HepG2 (cell line): ENCODE data around the gene EFNA2. TPM values are rescaled to one million over a fixed set of nuclear protein-coding genes. Genes with fewer than 3 reads are reported as not detected.
A peak's percentile ranks its signal among the peaks of the same experiment; 100 is the strongest.

Source experiments
- ADNP ChIP-seq: sonication (generic); formaldehyde crosslinking; IDR thresholded peaks from 2 replicates; pipeline ENCODE4 v1.4.0; 2020; ENCODE audit warnings: missing genetic modification reagents
- CCDC6 ChIP-seq: sonication (generic); formaldehyde crosslinking; IDR thresholded peaks from 2 replicates; pipeline ENCODE4 v1.8.1; 2022; ENCODE audit warnings: mild to moderate bottlenecking, missing genetic modification reagents, moderate library complexity
- HES4 ChIP-seq: sonication (generic); formaldehyde crosslinking; IDR thresholded peaks from 2 replicates; pipeline ENCODE4 v1.9.0; 2021; ENCODE audit warnings: mild to moderate bottlenecking, missing genetic modification reagents, borderline replicate concordance
- KLF11 ChIP-seq: IDR thresholded peaks from 2 replicates; pipeline ENCODE4 v1.6.1; 2016; ENCODE audit warnings: missing compliant biosample characterization
- MEF2D ChIP-seq: sonication (generic); formaldehyde crosslinking; IDR thresholded peaks from 2 replicates; pipeline ENCODE4 v1.5.1; 2020; ENCODE audit warnings: mild to moderate bottlenecking, missing genetic modification reagents
- MLLT10 ChIP-seq: sonication (generic); formaldehyde crosslinking; IDR thresholded peaks from 2 replicates; pipeline ENCODE4 v1.4.0; 2020; ENCODE audit warnings: missing genetic modification reagents
- NFATC3 ChIP-seq: sonication (generic); formaldehyde crosslinking; IDR thresholded peaks from 2 replicates; pipeline ENCODE4 v1.5.1; 2020; ENCODE audit warnings: mild to moderate bottlenecking, missing genetic modification reagents
- PCBP1 ChIP-seq: fragments of 200-400 bp; formaldehyde crosslinking; IDR thresholded peaks from 2 replicates; pipeline ENCODE4 v1.6.1; 2017; ENCODE audit warnings: mild to moderate bottlenecking, low read depth, low read length, borderline replicate concordance
- POLR2AphosphoS2 ChIP-seq: IDR thresholded peaks from 2 replicates; pipeline ENCODE4 v1.6.1; 2011; ENCODE audit warnings: low read depth, low read length, improper control_type of control experiment
- PRPF4 ChIP-seq: fragments of 200-400 bp; formaldehyde crosslinking; IDR thresholded peaks from 2 replicates; pipeline ENCODE4 v1.6.1; 2016; ENCODE audit warnings: low read length, low read depth; ENCODE audit not compliant: poor library complexity, severe bottlenecking
- SETDB1 ChIP-seq: sonication (generic); formaldehyde crosslinking; IDR thresholded peaks from 2 replicates; pipeline ENCODE4 v1.5.1; 2020; ENCODE audit warnings: missing genetic modification reagents, mild to moderate bottlenecking, borderline replicate concordance
- SMAD1 ChIP-seq: sonication (generic); formaldehyde crosslinking; IDR thresholded peaks from 2 replicates; pipeline ENCODE4 v1.4.0; 2020; ENCODE audit warnings: missing genetic modification reagents, low read depth, mild to moderate bottlenecking, borderline replicate concordance
- SP2 ChIP-seq: sonication (generic); formaldehyde crosslinking; IDR thresholded peaks from 2 replicates; pipeline ENCODE4 v1.5.1; 2020; ENCODE audit warnings: mild to moderate bottlenecking, missing genetic modification reagents
- SUZ12 ChIP-seq: fragments of 150-350 bp; IDR thresholded peaks from 2 replicates; pipeline ENCODE4 v1.6.1; 2014; ENCODE audit warnings: low read depth, low read length
- YEATS4 ChIP-seq: sonication (generic); formaldehyde crosslinking; IDR thresholded peaks from 2 replicates; pipeline ENCODE4 v1.4.0; 2020; ENCODE audit warnings: missing genetic modification reagents, borderline replicate concordance
- ZNF547 ChIP-seq: sonication (generic); formaldehyde crosslinking; IDR thresholded peaks from 2 replicates; pipeline ENCODE4 v1.5.1; 2020; ENCODE audit warnings: mild to moderate bottlenecking, missing genetic modification reagents
- ZNF629 ChIP-seq: sonication (generic); formaldehyde crosslinking; conservative IDR thresholded peaks from 2 replicates; pipeline ENCODE4 v1.5.0; 2020; ENCODE audit warnings: missing genetic modification reagents
- ZNF841 ChIP-seq: sonication (generic); formaldehyde crosslinking; IDR thresholded peaks from 2 replicates; pipeline ENCODE4 v1.8.1; 2023; ENCODE audit warnings: missing genetic modification reagents, borderline replicate concordance
- polyA plus RNA-seq, 8 experiments: library from polyadenylated mRNA; depleted of rRNA in 3 of 8; stranded (reverse) in 7 of 8; unstranded in 1 of 8; fragments of >200 nt; fragmentation: Illumina TruSeq in 4 of 8; extraction: Trizol in 4 of 8; gene quantifications; 2 replicates each; pipeline versions ENCODE4 v1.2.1 to v1.2.3, GENCODE V29; 2011 to 2016; ENCODE audit warnings: low read depth in 4 of 8, missing spikeins in 1 of 8, mixed read lengths in 1 of 8; ENCODE audit not compliant: insufficient read depth in 1 of 8
- total RNA-seq, 5 experiments: library from RNA; depleted of rRNA; stranded (reverse); fragments of >200 nt; fragmentation: Illumina TruSeq; extraction: Trizol; gene quantifications; 2 replicates each; pipeline ENCODE4 v1.2.3, GENCODE V29; 2016; ENCODE audit warnings: low read depth in 1 of 5
- TF ChIP-seq, protein P1 (sequence below): sonication (generic); formaldehyde crosslinking; IDR thresholded peaks from 2 replicates; pipeline ENCODE4 v1.5.1; 2020; ENCODE audit warnings: mild to moderate bottlenecking, missing genetic modification reagents, borderline replicate concordance
- TF ChIP-seq, protein P2 (sequence below): sonication (generic); formaldehyde crosslinking; IDR thresholded peaks from 2 replicates; pipeline ENCODE4 v1.4.0; 2020; ENCODE audit warnings: missing genetic modification reagents
- TF ChIP-seq, protein P3 (sequence below): sonication (generic); formaldehyde crosslinking; IDR thresholded peaks from 2 replicates; pipeline ENCODE4 v1.4.0; 2020; ENCODE audit warnings: missing genetic modification reagents, mild to moderate bottlenecking, borderline replicate concordance

EFNA2 gene
- total and polyA plus RNA-seq, 2 of the 13 experiments (the other 11 are each of a cell fraction or from before 2014, with no cell fraction given): 6.0 to 9.9 TPM

DNA sequence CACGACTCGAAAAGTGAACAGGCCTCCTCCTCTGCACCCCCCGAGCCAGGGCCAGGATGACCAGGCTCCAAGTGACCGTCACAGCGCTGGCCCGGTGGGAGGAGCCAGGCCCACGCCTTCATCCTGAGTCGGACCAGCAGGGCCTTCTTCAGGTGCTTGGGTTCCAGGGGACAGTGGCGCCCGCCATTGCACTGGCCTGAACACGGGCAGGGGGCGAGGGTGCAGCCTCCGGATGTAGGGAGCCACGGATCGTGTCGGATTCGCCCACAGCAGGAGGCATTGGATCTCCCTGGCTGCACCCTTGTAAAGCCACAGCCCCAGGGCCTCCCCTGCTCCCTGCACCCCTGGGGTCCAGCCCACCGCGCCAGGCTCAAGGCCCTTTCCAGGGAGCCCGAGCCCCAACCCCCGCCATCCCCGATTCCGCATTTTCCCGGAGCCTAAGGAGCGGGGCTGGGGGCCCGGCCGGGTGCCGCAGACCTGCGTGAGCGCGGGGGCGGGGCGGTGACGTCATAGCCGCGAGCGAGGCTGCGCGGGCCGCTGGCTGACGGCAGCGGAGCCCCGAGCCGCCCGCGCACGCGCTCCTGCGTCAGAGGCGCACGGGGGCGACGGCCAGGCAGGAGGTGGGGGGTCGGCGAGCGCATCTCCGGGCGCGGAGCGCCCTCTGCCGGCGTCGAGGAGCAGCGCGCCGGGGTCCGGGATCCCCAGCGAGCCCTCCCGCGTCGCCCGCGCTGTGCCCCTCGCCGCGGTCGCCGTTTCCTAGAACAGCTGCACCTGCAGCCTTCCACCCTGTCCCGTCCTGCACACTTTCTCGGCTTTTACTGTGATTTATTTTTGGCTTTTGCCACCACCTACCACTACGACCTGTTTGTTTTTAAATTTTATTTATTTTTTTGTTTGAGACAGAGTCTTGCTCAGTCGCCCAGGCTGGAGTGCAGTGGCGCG is 45.6 kb upstream of the EFNA2 start (continued):
- 0 out of 2 replicates have a peak, but pooled peaks have one; percentile 11 for TF ChIP-seq YEATS4
- TF ChIP-seq CCDC6: peak; percentile 89; the same call in 1 of the 2 replicates
- no peak for TF ChIP-seq ADNP
- TF ChIP-seq PCBP1: no peak
- TF ChIP-seq ZNF547: no peak
- peak; percentile 64; the same call in 1 of the 2 replicates for TF ChIP-seq HES4 (CRISPR knock-in tag)
- no peak for TF ChIP-seq ZNF629 (CRISPR knock-in tag)
- TF ChIP-seq, protein P1, sequence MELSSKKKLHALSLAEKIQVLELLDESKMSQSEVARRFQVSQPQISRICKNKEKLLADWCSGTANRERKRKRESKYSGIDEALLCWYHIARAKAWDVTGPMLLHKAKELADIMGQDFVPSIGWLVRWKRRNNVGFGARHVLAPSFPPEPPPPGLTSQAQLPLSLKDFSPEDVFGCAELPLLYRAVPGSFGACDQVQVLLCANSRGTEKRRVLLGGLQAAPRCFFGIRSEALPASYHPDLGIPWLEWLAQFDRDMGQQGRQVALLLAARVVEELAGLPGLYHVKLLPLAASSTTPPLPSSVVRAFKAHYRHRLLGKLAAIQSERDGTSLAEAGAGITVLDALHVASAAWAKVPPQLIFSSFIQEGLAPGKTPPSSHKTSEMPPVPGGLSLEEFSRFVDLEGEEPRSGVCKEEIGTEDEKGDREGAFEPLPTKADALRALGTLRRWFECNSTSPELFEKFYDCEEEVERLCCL (CRISPR knock-in tag): no peak
- TF ChIP-seq MLLT10 (CRISPR knock-in tag): no peak
- TF ChIP-seq NFATC3 (CRISPR knock-in tag): no peak
- TF ChIP-seq, protein P2, sequence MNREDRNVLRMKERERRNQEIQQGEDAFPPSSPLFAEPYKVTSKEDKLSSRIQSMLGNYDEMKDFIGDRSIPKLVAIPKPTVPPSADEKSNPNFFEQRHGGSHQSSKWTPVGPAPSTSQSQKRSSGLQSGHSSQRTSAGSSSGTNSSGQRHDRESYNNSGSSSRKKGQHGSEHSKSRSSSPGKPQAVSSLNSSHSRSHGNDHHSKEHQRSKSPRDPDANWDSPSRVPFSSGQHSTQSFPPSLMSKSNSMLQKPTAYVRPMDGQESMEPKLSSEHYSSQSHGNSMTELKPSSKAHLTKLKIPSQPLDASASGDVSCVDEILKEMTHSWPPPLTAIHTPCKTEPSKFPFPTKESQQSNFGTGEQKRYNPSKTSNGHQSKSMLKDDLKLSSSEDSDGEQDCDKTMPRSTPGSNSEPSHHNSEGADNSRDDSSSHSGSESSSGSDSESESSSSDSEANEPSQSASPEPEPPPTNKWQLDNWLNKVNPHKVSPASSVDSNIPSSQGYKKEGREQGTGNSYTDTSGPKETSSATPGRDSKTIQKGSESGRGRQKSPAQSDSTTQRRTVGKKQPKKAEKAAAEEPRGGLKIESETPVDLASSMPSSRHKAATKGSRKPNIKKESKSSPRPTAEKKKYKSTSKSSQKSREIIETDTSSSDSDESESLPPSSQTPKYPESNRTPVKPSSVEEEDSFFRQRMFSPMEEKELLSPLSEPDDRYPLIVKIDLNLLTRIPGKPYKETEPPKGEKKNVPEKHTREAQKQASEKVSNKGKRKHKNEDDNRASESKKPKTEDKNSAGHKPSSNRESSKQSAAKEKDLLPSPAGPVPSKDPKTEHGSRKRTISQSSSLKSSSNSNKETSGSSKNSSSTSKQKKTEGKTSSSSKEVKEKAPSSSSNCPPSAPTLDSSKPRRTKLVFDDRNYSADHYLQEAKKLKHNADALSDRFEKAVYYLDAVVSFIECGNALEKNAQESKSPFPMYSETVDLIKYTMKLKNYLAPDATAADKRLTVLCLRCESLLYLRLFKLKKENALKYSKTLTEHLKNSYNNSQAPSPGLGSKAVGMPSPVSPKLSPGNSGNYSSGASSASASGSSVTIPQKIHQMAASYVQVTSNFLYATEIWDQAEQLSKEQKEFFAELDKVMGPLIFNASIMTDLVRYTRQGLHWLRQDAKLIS: no peak
- TF ChIP-seq PRPF4: no peak
- no peak for TF ChIP-seq ZNF841
- no peak for TF ChIP-seq SETDB1 (CRISPR knock-in tag)
- TF ChIP-seq POLR2AphosphoS2: no peak
- TF ChIP-seq, protein P3, sequence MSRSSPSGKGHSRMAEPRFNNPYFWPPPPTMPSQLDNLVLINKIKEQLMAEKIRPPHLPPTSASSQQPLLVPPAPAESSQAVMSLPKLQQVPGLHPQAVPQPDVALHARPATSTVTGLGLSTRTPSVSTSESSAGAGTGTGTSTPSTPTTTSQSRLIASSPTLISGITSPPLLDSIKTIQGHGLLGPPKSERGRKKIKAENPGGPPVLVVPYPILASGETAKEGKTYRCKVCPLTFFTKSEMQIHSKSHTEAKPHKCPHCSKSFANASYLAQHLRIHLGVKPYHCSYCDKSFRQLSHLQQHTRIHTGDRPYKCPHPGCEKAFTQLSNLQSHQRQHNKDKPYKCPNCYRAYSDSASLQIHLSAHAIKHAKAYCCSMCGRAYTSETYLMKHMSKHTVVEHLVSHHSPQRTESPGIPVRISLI: no peak; the same call in 1 of the 2 replicates
- no peak for TF ChIP-seq SUZ12
- TF ChIP-seq SMAD1 (CRISPR knock-in tag): 0 out of 2 replicates have a peak, but pooled peaks have one; percentile 38
- TF ChIP-seq SP2 (CRISPR knock-in tag): no peak
- TF ChIP-seq MEF2D (CRISPR knock-in tag): no peak
- TF ChIP-seq KLF11 (CRISPR knock-in tag): no peak
